ENCODE data around the gene ANKRD60. TPM values are rescaled to one million over a fixed set of nuclear protein-coding genes. Genes with fewer than 3 reads are reported as not detected.

The ANKRD60 gene
- not detected for total RNA-seq

GRCh38 chr20:58228484-58229197 is at the start of gene ANKRD60:
TSS of gene ANKRD60 (minus strand) at chr20:58228653. CDS start at chr20:58228653, 0 bp downstream.
- in situ Hi-C loops (cut with MboI; ENCODE audit: low pct_ligation_motif_present in 1 of 4, low pct_unique_long_range_greater_than_20kb in 1 of 4, low sequenced_read_pairs in 3 of 4) = loop anchor here in 3 of 4 donors (25.0 kb wide), 4 partner anchors 434 to 1234 kb away; partner anchors contain the start of genes STX16 (in 2 of the 3), GNAS (in 1 of the 3) and GNAS-AS1 (in 1 of the 3)
- intact Hi-C loops (cut with DNase I; ENCODE audit: low total_unique reads) = no loop called here
- WGBS, 2 donors (ENCODE audit: low coverage in 1 of 2) = 10 to 17% methylated on average over 3 to 31 of the region's 74 CpGs
- H3K4me3 ChIP-seq = peak within 1 kb of the TSS in 3 of 4 donors; percentile 6 to 45 (median 14)
- no peak for DNase-seq
- no peak within 1 kb of the TSS for H3K27ac ChIP-seq
- H3K27me3 ChIP-seq = peaks cover 57% of the 10 kb centered on the region
- H3K36me3 ChIP-seq = no peaks in the 10 kb centered on the region
- no peaks in the 10 kb centered on the region for H3K9me3 ChIP-seq
- peaks cover 0 to 8% (median 5%) of the 10 kb centered on the region in 4 donors for H3K4me1 ChIP-seq
- no peak for TF ChIP-seq CTCF (IDR thresholded peaks at IDR 0.05)
- TF ChIP-seq POLR2A (IDR thresholded peaks at IDR 0.05) = no peak
- no peak for TF ChIP-seq POLR2AphosphoS5 (IDR thresholded peaks at IDR 0.05)
- no peak for TF ChIP-seq EP300 (IDR thresholded peaks at IDR 0.05; ENCODE audit: low read depth)

- no peak overlapping the region for H3K4me3 ChIP-seq
- H3K27me3 ChIP-seq = no peaks in the 10 kb centered on the region
- in situ Hi-C loops (cut with MboI; ENCODE audit: low pct_ligation_motif_present in 1 of 4, low pct_unique_long_range_greater_than_20kb in 1 of 4, low sequenced_read_pairs in 3 of 4) = no loop called here
- H3K9me3 ChIP-seq = peaks cover 0 to 4% of the 10 kb centered on the region in 2 donors
- intact Hi-C loops (cut with DNase I; ENCODE audit: low total_unique reads) = no loop called here
- peaks cover 0 to 12% (median 0%) of the 10 kb centered on the region in 4 donors for H3K4me1 ChIP-seq
- no peak for DNase-seq
- H3K27ac ChIP-seq = no peak overlapping the region
- TF ChIP-seq POLR2AphosphoS5 (IDR thresholded peaks at IDR 0.05) (no peak), EP300 (IDR thresholded peaks at IDR 0.05; ENCODE audit: low read depth) (no peak), CTCF (IDR thresholded peaks at IDR 0.05) (no peak), POLR2A (IDR thresholded peaks at IDR 0.05) (no peak)
- 39 to 52% methylated on average over 3 to 4 of the region's 4 CpGs for WGBS, 2 donors (ENCODE audit: low coverage in 1 of 2)
- H3K36me3 ChIP-seq = no peaks in the 10 kb centered on the region
Measured at GRCh38 chr20:58277578-58278472, 49.4 kb upstream of the ANKRD60 start.

- Histone ChIP-seq H3K9me3 (peaks cover 0 to 4% of the 10 kb centered on the region in 2 donors), H3K4me3 (no peak overlapping the region), H3K27me3 (no peaks in the 10 kb centered on the region), H3K4me1 (peaks cover 0 to 12% (median 0%) of the 10 kb centered on the region in 4 donors), H3K36me3 (no peaks in the 10 kb centered on the region), H3K27ac (no peak overlapping the region)
- in situ Hi-C loops (cut with MboI; ENCODE audit: low pct_ligation_motif_present in 1 of 4, low pct_unique_long_range_greater_than_20kb in 1 of 4, low sequenced_read_pairs in 3 of 4) (no loop called here), intact Hi-C loops (cut with DNase I; ENCODE audit: low total_unique reads) (no loop called here)
- DNase-seq = no peak
- no peak for TF ChIP-seq EP300 (IDR thresholded peaks at IDR 0.05; ENCODE audit: low read depth)
- no peak for TF ChIP-seq POLR2A (IDR thresholded peaks at IDR 0.05)
- TF ChIP-seq POLR2AphosphoS5 (IDR thresholded peaks at IDR 0.05) = no peak
- no peak for TF ChIP-seq CTCF (IDR thresholded peaks at IDR 0.05)
- WGBS, 2 donors (ENCODE audit: low coverage in 1 of 2) = 65 to 78% methylated on average over 2 of the region's 2 CpGs
Measured at GRCh38 chr20:58277107-58277506, 48.7 kb upstream of the ANKRD60 start.

- H3K9me3 ChIP-seq = peaks cover 0 to 4% of the 10 kb centered on the region in 2 donors
- no peak overlapping the region for H3K27ac ChIP-seq
- H3K27me3 ChIP-seq = no peaks in the 10 kb centered on the region
- TF ChIP-seq CTCF (IDR thresholded peaks at IDR 0.05) (no peak), POLR2A (IDR thresholded peaks at IDR 0.05) (no peak), EP300 (IDR thresholded peaks at IDR 0.05; ENCODE audit: low read depth) (no peak), POLR2AphosphoS5 (IDR thresholded peaks at IDR 0.05) (no peak)
- no peak overlapping the region for H3K4me3 ChIP-seq
- in situ Hi-C loops (cut with MboI; ENCODE audit: low pct_ligation_motif_present in 1 of 4, low pct_unique_long_range_greater_than_20kb in 1 of 4, low sequenced_read_pairs in 3 of 4) = no loop called here
- H3K4me1 ChIP-seq = peaks cover 0 to 24% (median 0%) of the 10 kb centered on the region in 4 donors
- no peaks in the 10 kb centered on the region for H3K36me3 ChIP-seq
- intact Hi-C loops (cut with DNase I; ENCODE audit: low total_unique reads) = no loop called here
- DNase-seq = no peak
Measured at GRCh38 chr20:58274384-58274783, 45.9 kb upstream of the ANKRD60 start.

Data from transverse colon (tissue), 4 donors.